IPS-18c (cell line): ENCODE results near the gene FKBP6.
"Not testable (repeated sequence)": the region's sequence is repeated elsewhere in the genome, so short reads cannot be mapped to it uniquely, and the experiment has no call there.

Experiments
- H3K4me3 ChIP-seq: 2 replicates; pipeline ENCODE4 v1.7.0; 2013; ENCODE audit warnings: low read depth, mild to moderate bottlenecking, low read length, moderate library complexity; ENCODE audit not compliant: insufficient read depth
- H3K9me3 ChIP-seq: one replicate; pipeline ENCODE4 v1.6.1; 2013; ENCODE audit warnings: mild to moderate bottlenecking, low read length, moderate library complexity; ENCODE audit not compliant: control insufficient read depth, insufficient read depth

Gene FKBP6, protein sequence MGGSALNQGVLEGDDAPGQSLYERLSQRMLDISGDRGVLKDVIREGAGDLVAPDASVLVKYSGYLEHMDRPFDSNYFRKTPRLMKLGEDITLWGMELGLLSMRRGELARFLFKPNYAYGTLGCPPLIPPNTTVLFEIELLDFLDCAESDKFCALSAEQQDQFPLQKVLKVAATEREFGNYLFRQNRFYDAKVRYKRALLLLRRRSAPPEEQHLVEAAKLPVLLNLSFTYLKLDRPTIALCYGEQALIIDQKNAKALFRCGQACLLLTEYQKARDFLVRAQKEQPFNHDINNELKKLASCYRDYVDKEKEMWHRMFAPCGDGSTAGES

DNA sequence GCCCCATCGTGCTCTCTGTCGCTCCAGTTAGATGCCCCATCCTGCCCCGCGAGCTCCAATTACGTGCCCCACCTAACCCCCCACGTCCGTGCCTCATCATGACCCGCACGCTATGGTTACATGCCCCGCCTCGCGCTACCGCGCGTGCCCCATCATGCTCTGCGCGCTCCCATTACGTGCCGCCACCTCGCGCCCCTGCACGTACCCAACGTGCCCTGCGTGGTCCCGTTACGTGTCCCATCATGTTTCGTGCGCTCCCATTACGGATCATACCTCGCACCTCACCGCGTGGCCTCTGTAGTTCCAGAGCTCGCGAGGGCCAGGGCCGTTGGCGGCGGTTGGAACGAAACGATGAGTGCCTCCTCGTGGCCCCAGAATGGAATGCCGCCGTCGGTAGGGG lies at the start of gene FKBP6, which contains the start of gene TRIM50:
Gene FKBP6 (plus strand): TSS at position 240 of the 400 bp plus-strand sequence. CDS start 268 bp downstream, outside the sequence.
Gene TRIM50 (minus strand): TSS at position 161 of the 400 bp plus-strand sequence. CDS start 3,295 bp downstream, outside the sequence.
- H3K4me3 ChIP-seq, H3K9me3 ChIP-seq: not testable (repeated sequence)

DNA sequence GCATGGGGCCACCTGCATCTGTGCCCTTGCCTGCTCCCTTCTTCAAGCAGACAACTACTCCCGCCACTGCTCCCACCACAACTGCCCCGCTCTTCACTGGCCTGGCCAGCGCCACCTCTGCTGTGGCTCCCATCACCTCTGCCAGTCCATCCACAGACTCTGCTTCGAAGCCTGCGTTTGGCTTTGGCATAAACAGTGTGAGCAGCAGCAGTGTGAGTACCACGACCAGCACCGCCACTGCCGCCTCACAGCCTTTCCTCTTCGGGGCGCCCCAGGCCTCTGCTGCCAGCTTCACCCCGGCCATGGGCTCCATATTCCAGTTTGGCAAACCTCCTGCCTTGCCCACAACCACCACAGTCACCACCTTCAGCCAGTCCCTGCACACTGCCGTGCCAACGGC lies 30.7 kb upstream of the FKBP6 start:
- H3K9me3 ChIP-seq, H3K4me3 ChIP-seq: not testable (repeated sequence)

DNA sequence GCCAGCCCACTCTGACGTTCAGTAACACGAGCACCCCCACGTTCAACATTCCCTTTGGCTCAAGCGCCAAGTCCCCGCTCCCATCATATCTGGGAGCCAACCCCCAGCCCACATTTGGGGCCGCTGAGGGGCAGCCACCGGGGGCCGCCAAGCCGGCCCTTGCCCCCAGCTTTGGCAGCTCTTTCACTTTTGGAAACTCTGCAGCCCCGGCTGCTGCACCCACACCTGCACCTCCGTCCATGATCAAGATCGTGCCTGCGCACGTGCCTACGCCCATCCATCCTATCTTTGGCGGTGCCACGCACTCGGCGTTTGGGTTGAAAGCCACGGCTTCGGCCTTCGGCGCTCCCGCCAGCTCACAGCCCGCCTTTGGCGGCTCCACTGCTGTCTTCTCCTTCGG lies 30.3 kb upstream of the FKBP6 start:
- not testable (repeated sequence) for H3K4me3 ChIP-seq, H3K9me3 ChIP-seq

DNA sequence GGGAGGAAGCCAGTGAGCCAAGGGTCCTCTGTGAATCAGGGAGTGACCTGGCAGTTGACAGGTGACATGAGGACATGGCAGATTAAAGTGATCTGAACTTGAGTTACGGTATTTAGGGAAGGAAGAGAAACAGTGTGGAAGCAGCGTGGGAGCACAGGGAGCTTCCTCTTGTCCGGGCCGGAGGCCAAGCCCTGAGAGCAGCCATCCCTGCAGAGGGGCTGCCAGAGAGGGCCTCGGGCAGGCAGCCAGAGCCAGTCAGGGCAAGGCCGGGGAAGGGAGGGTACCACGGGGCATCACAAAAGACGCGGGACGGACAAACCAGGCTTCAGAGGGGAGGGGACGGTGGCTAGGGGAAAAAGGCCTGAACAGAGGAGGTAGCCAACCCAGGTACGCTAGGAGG lies 28.1 kb upstream of the FKBP6 start:
- H3K9me3 ChIP-seq, H3K4me3 ChIP-seq: not testable (repeated sequence)

DNA sequence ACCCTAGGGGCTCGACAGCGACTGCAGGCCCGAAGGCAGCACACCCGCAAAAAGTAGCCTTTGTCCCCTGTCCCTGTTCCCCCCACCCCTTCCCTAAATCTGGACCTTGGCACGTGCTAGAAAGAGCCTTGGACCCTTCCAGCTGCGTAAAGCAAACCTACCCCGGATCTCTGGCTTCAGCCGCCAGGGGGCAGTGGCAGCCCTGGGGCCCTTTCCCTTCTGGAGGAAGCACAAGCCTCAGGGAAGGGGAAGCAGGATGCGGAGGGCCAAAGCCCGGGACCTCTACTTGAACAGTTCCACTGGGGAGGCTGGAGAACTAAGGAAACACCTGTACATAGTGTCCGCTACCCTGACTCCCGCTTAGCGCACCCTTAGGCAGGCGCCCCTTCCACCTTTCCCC lies 26.9 kb upstream of the FKBP6 start:
- H3K9me3 ChIP-seq, H3K4me3 ChIP-seq: not testable (repeated sequence)

DNA sequence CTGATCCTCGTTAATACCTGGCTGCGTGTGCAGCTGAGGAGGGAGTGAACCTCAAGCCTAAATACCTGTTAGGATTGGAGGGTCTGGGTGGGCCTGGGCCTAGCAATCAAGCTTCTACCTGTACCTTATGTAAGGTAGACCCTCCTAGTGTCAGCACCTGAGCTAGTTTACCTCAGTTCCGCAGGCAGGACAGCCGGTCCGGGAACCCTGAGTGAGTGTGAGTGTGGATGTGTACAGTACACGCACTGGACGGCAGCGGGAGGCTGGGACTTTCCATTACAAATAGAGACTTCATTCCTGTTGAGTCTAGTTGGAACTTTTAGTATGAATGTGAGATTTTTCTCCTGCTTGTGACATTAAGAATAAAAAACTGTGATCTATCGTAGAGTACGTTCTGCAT lies 25.1 kb upstream of the FKBP6 start:
- not testable (repeated sequence) for H3K9me3 ChIP-seq, H3K4me3 ChIP-seq

DNA sequence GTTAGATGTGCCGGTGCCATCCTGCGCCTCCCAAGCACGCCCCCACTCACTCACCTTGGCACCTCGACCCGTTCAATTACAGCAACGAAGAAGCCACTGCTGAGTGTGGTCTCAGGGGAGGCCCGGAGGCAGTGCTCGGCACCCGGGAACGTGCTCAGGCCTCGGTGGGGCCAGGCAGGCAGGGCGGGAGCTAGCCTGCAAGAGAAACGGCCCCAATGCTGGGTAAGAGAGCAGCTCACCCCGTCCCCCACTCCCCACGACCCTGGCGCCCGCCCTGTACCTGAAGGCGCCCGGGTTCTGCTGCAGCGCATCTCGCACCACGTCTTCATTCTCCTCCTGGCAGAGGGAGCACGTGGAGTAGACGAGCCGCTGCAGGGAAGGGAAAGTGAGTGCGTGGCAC lies 24.4 kb upstream of the FKBP6 start:
- Histone ChIP-seq H3K4me3 (no peak overlapping the region), H3K9me3 (peaks cover 4% of the 10 kb centered on the region)

DNA sequence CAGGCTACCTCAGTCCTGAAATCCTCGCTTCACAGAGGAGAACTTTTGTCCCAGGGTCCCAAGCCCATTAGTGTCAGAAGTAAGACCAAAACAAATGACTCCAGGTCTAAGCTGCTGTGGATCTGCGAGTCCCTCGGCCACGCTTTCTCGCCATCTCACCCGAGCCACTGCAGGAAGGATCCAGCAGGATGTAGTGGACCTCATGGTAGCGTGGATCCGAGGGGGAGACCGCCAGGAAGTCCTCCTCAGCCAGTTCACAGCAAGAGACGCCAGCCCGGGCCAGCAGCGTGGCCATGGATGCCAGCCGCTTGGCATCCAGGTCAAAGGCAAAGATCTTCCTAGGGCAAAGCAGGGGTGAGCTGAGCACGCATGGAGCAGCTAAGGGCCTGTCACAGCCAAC lies 23.9 kb upstream of the FKBP6 start:
- H3K4me3 ChIP-seq = no peak overlapping the region

DNA sequence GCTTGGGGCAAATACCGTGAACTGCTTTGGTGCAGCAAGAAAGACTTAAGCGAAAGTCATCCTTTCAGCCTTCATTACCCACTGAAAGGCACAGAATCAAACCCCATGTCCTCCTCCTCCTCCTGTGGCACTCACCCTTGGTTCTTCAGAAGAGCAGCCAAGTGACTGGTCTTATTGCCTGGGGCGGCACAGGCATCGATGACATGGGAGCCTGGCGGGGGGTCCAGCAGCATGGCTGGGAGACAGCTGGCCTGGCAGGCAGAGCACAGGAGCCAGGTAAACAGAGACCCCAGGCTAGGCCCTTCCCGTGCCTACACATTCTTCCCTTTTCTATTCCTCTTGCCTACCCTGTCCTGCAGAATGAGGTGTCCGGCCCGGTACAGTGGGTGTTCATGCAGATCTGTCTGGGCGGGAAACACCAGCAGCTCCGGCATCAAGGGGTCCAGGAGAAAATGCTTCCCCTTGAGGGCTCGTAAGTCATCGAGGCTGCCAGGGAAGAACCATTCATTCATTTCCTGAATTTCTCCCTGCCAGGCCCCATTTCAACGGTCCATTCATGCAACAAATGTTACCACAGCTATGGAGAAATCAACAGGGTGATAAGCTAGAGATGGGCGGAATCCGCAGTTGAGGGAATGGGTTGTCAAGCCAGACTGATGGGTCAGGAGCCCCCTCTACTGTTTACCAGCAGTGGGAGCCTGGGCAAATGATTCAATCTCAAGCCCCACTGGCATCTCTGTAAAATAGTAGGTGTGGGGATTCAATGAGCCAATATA lies 23.2 kb upstream of the FKBP6 start:
- H3K9me3 ChIP-seq, H3K4me3 ChIP-seq: not testable (repeated sequence)

More for the DNA sequence above, 23.9 kb upstream of the FKBP6 start:
- peaks cover 4% of the 10 kb centered on the region for H3K9me3 ChIP-seq

DNA sequence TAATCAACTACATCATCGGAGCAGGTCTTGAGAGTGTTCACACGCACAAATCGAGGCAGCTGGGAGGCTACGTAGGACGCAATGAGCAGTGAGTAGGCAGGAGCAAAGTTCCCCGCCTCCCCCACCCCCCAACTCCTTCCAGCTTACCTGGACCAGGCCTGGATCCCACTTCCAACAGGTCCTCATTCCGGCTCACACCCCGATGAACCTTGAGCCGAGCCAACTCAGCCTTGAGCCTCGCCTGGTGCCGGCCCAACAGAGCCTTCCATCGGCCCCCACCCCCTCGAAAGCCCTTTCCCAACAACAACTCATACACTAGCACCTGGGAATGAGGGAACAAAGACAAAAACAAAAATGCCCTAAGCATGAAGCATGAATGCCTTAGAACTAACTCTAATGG lies 20.5 kb upstream of the FKBP6 start:
- Histone ChIP-seq H3K4me3 (peak overlapping the region; percentile 59; the same call in 1 of the 2 replicates), H3K9me3 (peaks cover 4% of the 10 kb centered on the region)

DNA sequence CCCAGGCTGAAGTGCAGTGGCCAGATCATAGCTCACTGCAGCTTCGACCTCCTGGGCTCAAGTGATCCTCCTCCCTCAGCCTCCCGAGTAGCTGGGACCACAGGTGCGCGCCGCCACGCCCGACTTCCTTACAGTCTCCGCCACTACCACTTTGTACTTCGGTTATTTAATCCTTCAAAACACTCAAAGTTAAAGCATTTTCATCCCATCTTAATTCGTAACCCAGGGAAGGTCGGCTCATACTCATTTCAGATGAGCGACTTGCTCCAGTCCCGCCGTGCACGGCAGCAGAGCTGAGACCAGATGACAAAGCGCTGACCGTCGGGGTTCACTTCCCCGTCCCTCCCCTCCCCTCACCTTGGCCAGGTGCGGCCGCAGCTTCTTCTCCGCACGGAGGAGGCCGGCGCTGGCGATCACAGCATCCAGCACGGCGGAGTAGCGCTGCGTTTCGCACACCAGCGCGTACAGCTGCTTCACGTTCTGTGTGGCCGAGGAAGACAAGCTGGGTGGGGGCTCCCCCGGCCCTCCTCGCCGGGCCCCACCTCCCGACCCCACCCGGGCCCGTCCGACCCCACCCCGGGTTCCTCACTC lies 19.8 kb upstream of the FKBP6 start:
- Histone ChIP-seq H3K4me3 (peak overlapping the region; percentile 59), H3K9me3 (peaks cover 4% of the 10 kb centered on the region)

DNA sequence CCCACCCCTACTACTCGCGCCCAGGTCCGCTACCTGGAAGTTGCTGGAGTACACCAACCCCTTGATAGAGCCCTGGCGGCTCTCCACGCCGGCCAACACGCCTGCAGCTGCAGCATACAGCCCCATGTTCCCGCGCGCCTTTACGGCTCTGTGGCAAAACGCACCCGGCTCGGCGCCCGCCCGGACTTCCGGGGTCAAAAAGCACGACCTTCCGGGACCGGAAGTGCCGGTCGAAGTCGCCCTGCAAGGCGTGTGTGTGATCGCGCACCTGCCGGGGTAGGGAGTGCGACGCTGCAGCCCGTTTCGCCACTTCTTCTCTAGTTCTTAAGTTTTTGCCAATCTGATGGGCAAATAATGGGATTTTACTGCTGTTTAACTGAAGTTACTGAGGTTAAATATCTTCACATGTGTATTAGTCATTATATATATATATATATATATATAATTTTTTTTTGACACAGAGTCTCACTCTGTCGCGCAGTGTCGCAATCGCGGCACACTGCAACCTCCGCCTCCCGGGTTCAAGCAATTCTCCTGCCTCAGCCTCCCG lies 19.2 kb upstream of the FKBP6 start, which contains the start of gene NSUN5:
Gene NSUN5 (minus strand): TSS at position 162 of the 550 bp plus-strand sequence. CDS start 36 bp downstream, at position 126.
- H3K4me3 ChIP-seq = peak within 1 kb of the TSS; percentile 59

DNA sequence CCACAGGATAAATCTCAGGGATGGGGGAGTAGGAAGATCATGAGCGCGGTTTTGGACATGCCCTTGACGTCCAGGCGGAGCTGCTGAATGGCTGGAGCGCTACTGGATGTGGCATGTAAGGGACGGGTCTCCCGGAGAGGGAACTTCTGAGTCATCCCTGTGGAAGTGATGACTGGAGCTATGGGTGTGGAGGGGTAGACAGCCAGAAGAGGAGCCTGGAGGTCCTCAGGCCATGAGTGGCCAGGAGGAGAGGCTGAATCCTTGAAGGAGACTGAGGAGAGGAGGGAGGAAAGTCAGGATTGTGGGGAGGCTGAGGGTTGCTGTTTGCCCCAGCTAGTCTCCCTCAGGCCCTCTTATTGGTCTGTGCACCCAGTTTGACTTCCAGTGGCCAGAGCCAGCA lies 16.5 kb upstream of the FKBP6 start:
- not testable (repeated sequence) for H3K4me3 ChIP-seq, H3K9me3 ChIP-seq

More for the DNA sequence above, 19.2 kb upstream of the FKBP6 start, which contains the start of gene NSUN5:
- H3K9me3 ChIP-seq = peaks cover 2% of the 10 kb centered on the region

DNA sequence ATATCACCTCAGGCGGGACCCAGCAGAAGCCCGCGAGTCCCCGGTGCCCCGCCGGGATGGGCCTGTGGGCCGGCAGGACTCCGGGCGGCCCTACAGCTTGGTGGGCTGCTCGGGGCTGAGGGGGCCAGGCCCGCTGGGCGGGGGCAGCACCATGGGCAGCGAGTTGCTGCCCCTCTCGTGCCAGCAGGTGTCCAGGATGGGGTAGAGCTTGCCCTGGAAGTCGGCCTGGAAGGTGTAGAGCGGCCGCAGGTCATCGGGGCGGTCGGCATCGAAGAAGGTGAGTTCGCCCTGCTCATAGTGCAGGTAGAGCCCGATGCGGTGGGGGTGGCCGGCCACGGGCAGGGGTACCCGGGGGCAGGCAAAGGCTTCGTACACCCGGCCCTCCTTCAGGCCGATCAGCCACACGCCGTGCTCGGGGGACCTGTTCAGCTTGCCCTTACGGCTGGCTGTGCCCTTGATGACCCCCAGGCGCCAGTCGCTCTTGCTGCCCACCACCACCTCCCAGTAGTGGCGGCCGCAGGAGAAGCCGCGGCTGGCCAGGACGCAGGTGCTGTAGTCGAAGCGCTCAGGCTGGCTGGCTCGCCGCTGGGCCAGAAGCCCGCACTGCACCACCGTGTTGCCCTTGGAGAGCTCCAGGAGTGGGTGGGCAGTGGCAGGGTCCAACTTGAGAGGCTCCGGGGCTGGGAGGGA lies 15.0 kb upstream of the FKBP6 start:
- no peak overlapping the region for H3K4me3 ChIP-seq
- H3K9me3 ChIP-seq = no peaks in the 10 kb centered on the region

DNA sequence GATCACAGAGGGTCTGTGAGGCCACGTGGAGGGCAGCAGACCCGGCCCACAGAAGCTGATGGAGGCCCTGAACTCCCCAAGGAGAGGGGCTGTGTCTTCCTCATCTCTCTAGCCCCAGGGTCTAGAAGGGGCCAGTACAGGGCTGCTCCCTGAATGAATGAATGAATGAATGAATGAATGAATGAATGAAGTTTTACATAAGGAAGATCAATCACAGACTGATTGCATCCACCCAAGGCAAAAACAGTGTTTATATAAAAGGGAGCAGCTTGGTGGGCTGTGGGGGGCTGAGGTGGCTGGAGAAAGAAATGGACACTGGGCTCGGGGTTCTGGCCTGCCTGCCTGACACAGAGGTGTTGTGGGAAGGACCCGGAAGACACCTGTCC lies 14.4 kb upstream of the FKBP6 start:
- Histone ChIP-seq H3K9me3 (no peaks in the 10 kb centered on the region), H3K4me3 (no peak overlapping the region)

DNA sequence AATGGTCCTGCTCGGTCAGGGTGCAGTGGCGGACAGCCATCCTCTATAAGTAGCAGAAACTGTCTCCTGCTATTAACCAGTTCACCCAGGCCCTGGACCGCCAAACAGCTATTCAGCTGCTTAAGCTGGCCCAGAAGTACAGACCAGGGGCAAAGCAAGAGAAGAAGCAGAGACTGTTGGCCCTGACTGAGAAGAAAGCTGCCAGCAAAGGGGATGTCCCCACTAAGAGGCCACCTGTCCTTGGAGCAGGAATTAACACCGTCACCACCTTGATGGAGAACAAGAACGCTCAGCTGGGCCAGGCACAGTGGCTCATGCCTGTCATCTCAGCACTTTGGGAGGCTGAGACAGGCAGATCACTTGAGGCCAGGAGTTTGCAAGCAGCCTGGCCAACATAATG lies 13.7 kb upstream of the FKBP6 start:
- Histone ChIP-seq H3K9me3 (no peaks in the 10 kb centered on the region), H3K4me3 (no peak overlapping the region)

DNA sequence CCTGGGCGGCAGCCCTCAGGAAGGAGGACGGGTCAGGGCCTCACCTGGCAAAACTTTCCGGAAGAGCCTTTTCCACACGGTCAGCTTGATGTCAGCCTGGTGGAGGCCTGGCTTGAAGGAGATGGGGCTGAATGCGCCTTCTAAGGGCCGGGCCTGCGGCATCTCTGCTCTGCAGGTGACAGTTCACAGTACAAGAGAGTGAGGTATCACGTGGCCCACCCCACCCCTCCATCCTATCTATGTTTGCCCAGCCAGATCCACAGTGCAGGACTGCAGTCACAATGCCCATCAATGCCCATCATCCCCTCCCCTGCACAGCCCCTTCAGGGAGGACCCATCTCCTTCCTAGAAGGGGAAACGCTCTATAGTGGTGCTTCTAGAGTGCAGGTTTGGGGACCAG lies 11.4 kb upstream of the FKBP6 start:
- no peak overlapping the region for H3K4me3 ChIP-seq
- H3K9me3 ChIP-seq = peaks cover 2% of the 10 kb centered on the region
